Mucosa of stomach (tissue), 1 donor: Measurements from ENCODE around the gene FLYWCH1.
"Not testable (repeated sequence)": the region's sequence is repeated elsewhere in the genome, so short reads cannot be mapped to it uniquely, and the experiment has no call there.

Experiments
- H3K27me3 ChIP-seq: one replicate; pipeline ENCODE4 v1.7.0; 2013; ENCODE audit warnings: mild to moderate bottlenecking, low read length; ENCODE audit not compliant: control insufficient read depth, insufficient read depth
- H3K36me3 ChIP-seq: one replicate; pipeline ENCODE4 v1.7.0; 2013; ENCODE audit warnings: low read length; ENCODE audit not compliant: control insufficient read depth, insufficient read depth
- H3K4me1 ChIP-seq: one replicate; pipeline ENCODE4 v1.7.0; 2013; ENCODE audit warnings: mild to moderate bottlenecking, low read length; ENCODE audit not compliant: control insufficient read depth, insufficient read depth
- H3K4me3 ChIP-seq: one replicate; pipeline ENCODE4 v1.7.0; 2013; ENCODE audit warnings: low read length
- H3K9ac ChIP-seq: one replicate; pipeline ENCODE4 v1.7.0; 2013; ENCODE audit warnings: mild to moderate bottlenecking, low read length, moderate library complexity
- H3K9me3 ChIP-seq: one replicate; pipeline ENCODE4 v1.7.0; 2013; ENCODE audit warnings: mild to moderate bottlenecking, low read length, moderate library complexity; ENCODE audit not compliant: control insufficient read depth
- donor health status: Pancreatic carcinoma.

The FLYWCH1 gene

DNA sequence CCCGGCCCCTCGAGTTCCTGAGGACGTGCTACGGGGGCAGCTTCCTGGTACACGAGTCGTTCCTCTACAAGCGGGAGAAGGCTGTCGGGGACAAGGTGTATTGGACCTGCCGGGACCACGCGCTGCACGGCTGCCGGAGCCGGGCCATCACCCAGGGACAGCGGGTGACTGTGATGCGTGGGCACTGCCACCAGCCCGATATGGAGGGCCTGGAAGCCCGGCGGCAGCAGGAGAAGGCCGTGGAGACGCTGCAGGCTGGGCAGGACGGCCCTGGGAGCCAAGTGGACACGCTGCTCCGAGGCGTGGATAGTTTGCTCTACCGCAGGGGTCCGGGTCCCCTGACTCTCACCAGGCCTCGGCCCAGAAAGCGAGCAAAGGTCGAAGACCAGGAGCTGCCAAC lies 21.4 kb downstream of the FLYWCH1 start:
- H3K27me3 ChIP-seq, result no peaks in the 10 kb centered on the region
- H3K4me1 ChIP-seq, result no peaks in the 10 kb centered on the region
- H3K9ac ChIP-seq, result no peak overlapping the region
- H3K4me3 ChIP-seq, result no peak overlapping the region
- no peaks in the 10 kb centered on the region for H3K36me3 ChIP-seq
- no peaks in the 10 kb centered on the region for H3K9me3 ChIP-seq

GRCh38 chr16:2933701-2934100 lies 22.0 kb downstream of the FLYWCH1 start:
- Histone ChIP-seq H3K9ac (no peak overlapping the region), H3K27me3 (no peaks in the 10 kb centered on the region), H3K9me3 (no peaks in the 10 kb centered on the region), H3K4me3 (no peak overlapping the region), H3K36me3 (no peaks in the 10 kb centered on the region), H3K4me1 (no peaks in the 10 kb centered on the region)

DNA sequence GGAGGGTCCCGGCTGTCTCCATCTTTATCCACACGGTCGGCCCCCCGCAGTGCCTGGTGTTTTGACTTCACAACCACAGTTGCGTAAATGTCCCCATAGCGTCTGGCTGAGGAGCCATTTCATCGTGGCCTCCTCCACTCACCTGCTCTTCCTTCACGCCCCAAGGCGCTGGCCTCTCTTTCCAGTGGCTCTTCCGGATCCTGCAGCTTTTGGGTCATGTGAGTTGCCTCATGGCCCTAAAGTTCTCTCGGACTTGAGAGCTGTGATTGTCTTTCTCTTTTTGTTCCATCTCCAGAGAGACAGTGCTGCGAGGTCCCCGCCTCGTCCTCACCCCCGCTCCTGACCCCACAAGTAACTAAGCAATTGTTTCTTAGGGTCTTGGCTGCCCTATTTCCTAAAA lies 22.7 kb downstream of the FLYWCH1 start:
- Histone ChIP-seq H3K36me3 (no peaks in the 10 kb centered on the region), H3K27me3 (no peaks in the 10 kb centered on the region), H3K4me1 (no peaks in the 10 kb centered on the region), H3K9ac (no peak overlapping the region), H3K9me3 (no peaks in the 10 kb centered on the region), H3K4me3 (no peak overlapping the region)

DNA sequence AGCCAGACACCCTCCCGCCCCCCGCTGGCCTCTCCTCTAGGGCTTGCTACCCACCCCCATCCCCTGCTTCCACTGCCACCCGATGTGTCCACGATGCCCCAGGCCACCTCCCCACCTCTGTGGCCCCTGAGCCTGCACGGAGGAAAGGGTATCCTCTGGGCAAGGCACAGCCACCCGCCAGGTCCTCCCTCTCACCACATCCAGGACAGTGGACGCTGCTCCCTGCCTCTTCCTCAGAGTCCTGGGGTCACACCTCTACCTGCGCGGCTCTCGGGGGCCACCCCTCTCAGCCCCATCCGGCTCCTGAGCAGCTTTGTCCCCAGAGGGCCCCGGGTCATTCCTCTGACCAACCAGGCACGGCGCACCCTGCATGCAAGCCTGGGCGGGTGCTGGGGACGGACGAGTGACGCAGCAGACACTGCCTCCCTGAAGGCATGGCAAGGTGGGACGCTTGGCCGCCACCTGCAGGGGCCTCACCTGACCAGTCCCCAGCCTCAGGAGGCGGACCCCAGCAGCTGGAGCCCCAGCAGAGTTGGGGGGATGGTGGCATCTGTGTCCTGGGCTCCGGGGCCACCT lies 24.8 kb downstream of the FLYWCH1 start:
- Histone ChIP-seq H3K27me3 (no peaks in the 10 kb centered on the region), H3K4me1 (no peaks in the 10 kb centered on the region), H3K4me3 (no peak overlapping the region), H3K36me3 (peaks cover 4% of the 10 kb centered on the region), H3K9ac (no peak overlapping the region), H3K9me3 (no peaks in the 10 kb centered on the region)

DNA sequence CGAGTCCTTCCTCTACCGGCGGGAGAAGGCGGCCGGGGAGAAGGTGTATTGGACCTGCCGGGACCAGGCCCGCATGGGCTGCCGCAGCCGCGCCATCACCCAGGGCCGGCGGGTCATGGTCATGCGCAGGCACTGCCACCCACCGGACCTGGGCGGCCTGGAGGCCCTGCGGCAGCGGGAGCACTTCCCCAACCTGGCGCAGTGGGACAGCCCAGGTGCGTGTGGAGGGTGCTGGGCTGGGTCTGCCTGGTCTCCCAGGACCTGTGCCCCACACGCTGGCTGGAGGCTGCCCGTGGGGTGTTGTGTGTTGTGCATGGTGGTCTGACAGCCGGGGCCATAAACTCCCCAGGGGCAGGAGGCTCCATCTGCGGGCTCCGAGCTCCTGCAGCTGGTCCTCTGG lies 25.4 kb downstream of the FLYWCH1 start:
- H3K4me1 ChIP-seq, result no peaks in the 10 kb centered on the region
- H3K4me3 ChIP-seq, result no peak overlapping the region
- H3K9me3 ChIP-seq, result no peaks in the 10 kb centered on the region
- peaks cover 4% of the 10 kb centered on the region for H3K36me3 ChIP-seq
- no peaks in the 10 kb centered on the region for H3K27me3 ChIP-seq
- H3K9ac ChIP-seq, result no peak overlapping the region

- H3K4me3 ChIP-seq, result no peak overlapping the region
- H3K9me3 ChIP-seq, result no peaks in the 10 kb centered on the region
- no peaks in the 10 kb centered on the region for H3K4me1 ChIP-seq
- H3K9ac ChIP-seq, result no peak overlapping the region
- H3K36me3 ChIP-seq, result peaks cover 4% of the 10 kb centered on the region
- no peaks in the 10 kb centered on the region for H3K27me3 ChIP-seq
Measured at GRCh38 chr16:2938206-2938605, 26.5 kb downstream of the FLYWCH1 start.

GRCh38 chr16:2939968-2940367 lies 28.2 kb downstream of the FLYWCH1 start:
- Histone ChIP-seq H3K9me3 (no peaks in the 10 kb centered on the region), H3K9ac (no peak overlapping the region), H3K27me3 (no peaks in the 10 kb centered on the region), H3K36me3 (peaks cover 4% of the 10 kb centered on the region), H3K4me3 (no peak overlapping the region), H3K4me1 (no peaks in the 10 kb centered on the region)

GRCh38 chr16:2942045-2942444 lies 30.3 kb downstream of the FLYWCH1 start:
- Histone ChIP-seq H3K4me1 (no peaks in the 10 kb centered on the region), H3K27me3 (no peaks in the 10 kb centered on the region), H3K4me3 (no peak overlapping the region), H3K36me3 (peaks cover 4% of the 10 kb centered on the region), H3K9ac (no peak overlapping the region), H3K9me3 (no peaks in the 10 kb centered on the region)

- not testable (repeated sequence) for H3K9ac ChIP-seq, H3K4me1 ChIP-seq, H3K9me3 ChIP-seq, H3K4me3 ChIP-seq, H3K36me3 ChIP-seq, H3K27me3 ChIP-seq
Measured at GRCh38 chr16:2943716-2944115, 32.0 kb downstream of the FLYWCH1 start.

GRCh38 chr16:2946649-2947048 lies 34.9 kb downstream of the FLYWCH1 start:
- Histone ChIP-seq H3K4me1 (no peaks in the 10 kb centered on the region), H3K9me3 (no peaks in the 10 kb centered on the region), H3K4me3 (no peak overlapping the region), H3K36me3 (no peaks in the 10 kb centered on the region), H3K27me3 (no peaks in the 10 kb centered on the region), H3K9ac (no peak overlapping the region)

DNA sequence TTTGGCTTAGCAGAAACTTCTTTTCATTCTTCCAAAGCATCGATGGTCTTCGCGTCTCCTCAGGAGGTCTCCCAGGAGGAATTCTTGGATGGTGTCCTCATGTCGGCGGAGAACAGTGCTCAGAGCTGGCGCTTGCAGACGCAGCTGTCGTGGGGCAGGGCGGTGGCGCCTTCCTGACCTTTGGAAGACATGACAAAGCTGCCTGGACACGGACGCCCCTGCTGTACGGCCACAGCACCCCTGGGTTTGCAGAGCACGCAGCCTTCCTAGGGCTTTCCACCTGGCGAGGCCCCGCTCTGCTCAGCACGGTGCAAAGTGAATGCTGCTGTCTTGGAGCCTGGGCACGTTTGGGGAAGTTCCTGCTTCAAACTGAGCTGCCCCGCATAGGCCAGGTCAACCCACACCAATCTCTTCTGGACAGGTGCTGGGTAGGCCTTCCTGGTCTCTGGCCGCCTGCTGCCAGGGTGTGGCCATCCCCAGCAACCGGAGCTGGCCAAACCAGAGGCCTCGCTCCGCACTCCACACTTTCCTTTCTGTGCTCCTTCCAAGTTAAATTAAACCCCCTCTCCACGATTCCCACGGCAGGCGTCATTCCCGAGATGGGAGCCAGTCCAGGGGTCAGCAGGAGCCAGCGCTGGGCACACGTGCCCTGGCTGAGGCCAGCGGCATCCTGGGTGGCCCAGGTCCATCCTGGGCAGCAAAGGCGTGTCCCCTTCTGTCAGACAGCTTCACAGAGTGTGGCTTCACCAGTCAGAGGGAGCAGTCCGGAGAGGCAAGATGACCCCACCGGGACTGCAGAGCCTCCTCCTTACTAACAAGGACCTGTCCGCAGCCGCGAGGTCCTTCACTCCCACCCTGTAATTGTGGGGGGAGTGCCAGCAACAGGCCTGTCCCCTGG lies 37.3 kb downstream of the FLYWCH1 start:
- H3K27me3 ChIP-seq, result peaks cover 6% of the 10 kb centered on the region
- H3K36me3 ChIP-seq, result no peaks in the 10 kb centered on the region
- no peak overlapping the region for H3K9ac ChIP-seq
- H3K4me3 ChIP-seq, result no peak overlapping the region
- no peaks in the 10 kb centered on the region for H3K4me1 ChIP-seq
- H3K9me3 ChIP-seq, result no peaks in the 10 kb centered on the region

DNA sequence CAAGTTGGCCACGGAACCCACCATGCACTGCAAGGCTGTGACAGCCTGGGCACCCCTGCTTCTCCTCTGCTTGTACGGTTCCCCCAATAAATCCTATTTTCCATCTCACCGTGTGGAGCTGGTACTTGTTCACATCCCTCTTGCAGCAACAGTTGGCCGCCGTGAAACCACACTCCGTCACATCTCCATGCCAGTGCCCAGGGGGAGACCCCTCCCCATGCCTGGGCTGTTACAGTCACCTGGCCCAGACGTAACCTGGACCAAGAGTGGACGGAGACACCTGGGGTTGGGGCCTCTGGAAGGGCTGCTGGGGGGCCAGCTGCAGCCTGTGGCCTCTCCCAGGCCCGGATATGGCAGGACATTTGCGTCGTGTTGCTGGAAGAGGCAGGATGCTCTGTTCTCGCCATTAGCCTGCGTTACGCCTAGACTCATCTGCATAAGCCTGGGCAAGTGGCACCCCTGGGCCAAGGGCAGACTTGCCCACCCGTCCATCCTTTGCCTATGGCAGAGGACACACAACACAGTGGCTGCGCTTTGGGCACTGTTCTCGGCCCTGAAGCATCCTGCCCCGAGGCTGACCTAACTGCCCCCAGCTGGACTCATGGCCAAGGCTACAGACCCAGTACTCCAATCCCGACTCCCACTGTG lies 38.1 kb downstream of the FLYWCH1 start:
- no peaks in the 10 kb centered on the region for H3K36me3 ChIP-seq

More for the DNA sequence above, 38.1 kb downstream of the FLYWCH1 start:
- Histone ChIP-seq H3K9ac (no peak overlapping the region), H3K9me3 (no peaks in the 10 kb centered on the region), H3K4me3 (no peak overlapping the region), H3K27me3 (peaks cover 14% of the 10 kb centered on the region), H3K4me1 (peaks cover 4% of the 10 kb centered on the region)
